ENCODE data around the gene ATG9B. TPM values are rescaled to one million over a fixed set of nuclear protein-coding genes. Genes with fewer than 3 reads are reported as not detected.
A peak's percentile ranks its signal among the peaks of the same experiment; 100 is the strongest.

Gene ATG9B
- total RNA-seq, 3 donors from 2014 or later (not counting 1 experiment from before 2014, with no cell fraction given) = 4.4 to 4.6 (median 4.5) TPM

GRCh38 chr7:150992833-150993302 lies 31.4 kb downstream of the ATG9B start:
- Mint-ChIP-seq H3K27ac (no peak overlapping the region), H3K4me1 (peaks cover 15 to 26% of the 10 kb centered on the region in 2 donors), H3K9me3 (peaks cover 0 to 5% of the 10 kb centered on the region in 2 donors), H3K4me3 (no peak overlapping the region), H3K36me3 (no peaks in the 10 kb centered on the region), H3K27me3 (ENCODE audit: low read depth in 2 of 2) (peaks cover 16 to 20% of the 10 kb centered on the region in 2 donors)
- Histone ChIP-seq H3K27me3 (ENCODE audit: control insufficient read depth, insufficient read depth, low read length) (peaks cover under 1% of the 10 kb centered on the region), H3K4me1 (ENCODE audit: control insufficient read depth, insufficient read depth, low read length) (peaks cover 41% of the 10 kb centered on the region), H3K4me3 (ENCODE audit: low read length) (no peak overlapping the region), H3K9me3 (ENCODE audit: control insufficient read depth, insufficient read depth, low read length) (no peaks in the 10 kb centered on the region), H3K27ac (ENCODE audit: low read length) (no peak overlapping the region), H3K36me3 (ENCODE audit: control insufficient read depth, insufficient read depth, low read length) (no peaks in the 10 kb centered on the region)
- TF ChIP-seq CTCF (IDR thresholded peaks at IDR 0.05) = no peak
- WGBS (ENCODE audit: insufficient coverage) = 68% methylated on average over 5 of the region's 5 CpGs
- intact Hi-C loops (cut with micrococcal nuclease) = no loop called here
- ATAC-seq (peak in 2 of 3 donors; percentile 60 to 68), DNase-seq (peak in 1 of 2 donors; percentile 61)

- Histone ChIP-seq H3K9me3 (ENCODE audit: control insufficient read depth, insufficient read depth, low read length) (no peaks in the 10 kb centered on the region), H3K27me3 (ENCODE audit: control insufficient read depth, insufficient read depth, low read length) (peaks cover 7% of the 10 kb centered on the region), H3K4me3 (ENCODE audit: low read length) (no peak overlapping the region), H3K36me3 (ENCODE audit: control insufficient read depth, insufficient read depth, low read length) (no peaks in the 10 kb centered on the region), H3K4me1 (ENCODE audit: control insufficient read depth, insufficient read depth, low read length) (peaks cover 36% of the 10 kb centered on the region), H3K27ac (ENCODE audit: low read length) (no peak overlapping the region)
- no peak for TF ChIP-seq CTCF (IDR thresholded peaks at IDR 0.05)
- 87% methylated on average over 6 of the region's 6 CpGs for WGBS (ENCODE audit: insufficient coverage)
- H3K27me3 Mint-ChIP-seq (ENCODE audit: low read depth in 2 of 2) = peaks cover 16 to 20% of the 10 kb centered on the region in 2 donors
- intact Hi-C loops (cut with micrococcal nuclease) = no loop called here
- no peak for ATAC-seq
- H3K4me1 Mint-ChIP-seq = peaks cover 15 to 19% of the 10 kb centered on the region in 2 donors
- no peak overlapping the region for H3K27ac Mint-ChIP-seq
- no peak overlapping the region for H3K4me3 Mint-ChIP-seq
- no peak for DNase-seq
- peaks cover 0 to 5% of the 10 kb centered on the region in 2 donors for H3K9me3 Mint-ChIP-seq
- H3K36me3 Mint-ChIP-seq = no peaks in the 10 kb centered on the region
These were observed 32.1 kb downstream of the ATG9B start for GRCh38 chr7:150992051-150992640.

GRCh38 chr7:150990416-150991186 lies 33.7 kb downstream of the ATG9B start, which contains the start of gene NOS3:
Gene NOS3 (plus strand): TSS chr7:150991017. CDS start chr7:150993804, 2,787 bp downstream.
- H3K27ac Mint-ChIP-seq = no peak within 1 kb of the TSS
- peaks cover 22 to 26% of the 10 kb centered on the region in 2 donors for H3K4me1 Mint-ChIP-seq
- no peak within 1 kb of the TSS for H3K4me3 ChIP-seq (ENCODE audit: low read length)
- H3K36me3 ChIP-seq (ENCODE audit: control insufficient read depth, insufficient read depth, low read length) = no peaks in the 10 kb centered on the region
- ATAC-seq = no peak
- H3K4me1 ChIP-seq (ENCODE audit: control insufficient read depth, insufficient read depth, low read length) = peaks cover 29% of the 10 kb centered on the region
- H3K27me3 ChIP-seq (ENCODE audit: control insufficient read depth, insufficient read depth, low read length) = peaks cover 14% of the 10 kb centered on the region
- H3K9me3 ChIP-seq (ENCODE audit: control insufficient read depth, insufficient read depth, low read length) = no peaks in the 10 kb centered on the region
- peaks cover 0 to 5% of the 10 kb centered on the region in 2 donors for H3K9me3 Mint-ChIP-seq
- no peak for DNase-seq
- WGBS (ENCODE audit: insufficient coverage) = 84% methylated on average over 8 of the region's 12 CpGs
- intact Hi-C loops (cut with micrococcal nuclease) = no loop called here
- no peak for TF ChIP-seq CTCF (IDR thresholded peaks at IDR 0.05)
- no peak within 1 kb of the TSS for H3K4me3 Mint-ChIP-seq
- H3K27ac ChIP-seq (ENCODE audit: low read length) = no peak within 1 kb of the TSS
- H3K36me3 Mint-ChIP-seq = no peaks in the 10 kb centered on the region
- H3K27me3 Mint-ChIP-seq (ENCODE audit: low read depth in 2 of 2) = peaks cover 25 to 27% of the 10 kb centered on the region in 2 donors
